PC-3 (cell line): ENCODE results near the gene TMEM171.

ENCODE experiments used
- CTCF ChIP-seq: fragments of 300-600 bp; sonication (generic); conservative IDR thresholded peaks from 2 replicates; pipeline ENCODE4 v1.5.1; 2017; ENCODE audit warnings: antibody characterized with exemption, low read depth, mild to moderate bottlenecking, low read length
- EZH2 ChIP-seq: fragments of 300-600 bp; sonication (generic); IDR thresholded peaks from one replicate; pipeline ENCODE4 v1.6.1; 2017; ENCODE audit warnings: antibody characterized with exemption, mild to moderate bottlenecking, low read length; ENCODE audit not compliant: unreplicated experiment
- EZH2phosphoT487 ChIP-seq: fragments of 300-600 bp; sonication (generic); IDR thresholded peaks from 2 replicates; pipeline ENCODE4 v1.6.1; 2018; ENCODE audit warnings: mild to moderate bottlenecking, antibody characterized with exemption, low read length, borderline replicate concordance

- no peak for TF ChIP-seq EZH2phosphoT487
- TF ChIP-seq CTCF, result no peak
- no peak for TF ChIP-seq EZH2
Measured at GRCh38 chr5:73081093-73081492, 39.3 kb upstream of the TMEM171 start.
